Non-pigmented ciliary epithelial cell (primary cell): ENCODE results near the gene KCTD20.

Experiments
- DNase-seq: peaks from one replicate; pipeline ENCODE4 v3.0.0-alpha.2; 2010; ENCODE audit warnings: low read depth

The KCTD20 gene

GRCh38 chr6:36536873-36537547, 94.2 kb downstream of the KCTD20 start:
- DNase-seq, result no peak

GRCh38 chr6:36539814-36540568, 97.2 kb downstream of the KCTD20 start:
- no peak for DNase-seq
